Measurements from ENCODE around the gene IL12RB1.
"Not testable (repeated sequence)": the region's sequence is repeated elsewhere in the genome, so short reads cannot be mapped to it uniquely, and the experiment has no call there.

IL12RB1 gene

DNA sequence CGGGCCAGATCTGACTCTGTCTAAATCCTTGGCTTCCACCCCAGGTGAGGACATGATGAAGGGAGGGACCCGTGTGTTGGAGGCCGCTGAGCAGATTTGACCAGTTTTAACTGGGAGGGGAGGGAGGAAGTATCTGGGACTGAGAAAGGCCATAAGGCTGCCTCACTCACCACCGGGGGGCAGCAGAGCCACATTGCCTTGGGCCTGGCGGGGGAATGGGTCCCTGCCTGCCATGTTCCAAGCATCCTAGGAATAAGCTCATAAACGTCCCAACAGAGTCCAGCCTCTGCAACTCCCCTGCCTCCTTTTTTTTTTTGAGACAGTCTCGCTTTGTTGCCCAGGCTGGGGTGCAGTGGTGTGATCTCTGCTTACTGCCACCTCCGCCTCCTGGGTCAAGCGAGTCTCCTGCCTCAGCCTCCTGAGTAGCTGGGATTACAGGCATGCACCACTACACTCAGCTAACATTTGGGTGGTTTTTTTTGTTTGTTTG is 26.3 kb upstream of the IL12RB1 start:
- TF ChIP-seq, protein P1, sequence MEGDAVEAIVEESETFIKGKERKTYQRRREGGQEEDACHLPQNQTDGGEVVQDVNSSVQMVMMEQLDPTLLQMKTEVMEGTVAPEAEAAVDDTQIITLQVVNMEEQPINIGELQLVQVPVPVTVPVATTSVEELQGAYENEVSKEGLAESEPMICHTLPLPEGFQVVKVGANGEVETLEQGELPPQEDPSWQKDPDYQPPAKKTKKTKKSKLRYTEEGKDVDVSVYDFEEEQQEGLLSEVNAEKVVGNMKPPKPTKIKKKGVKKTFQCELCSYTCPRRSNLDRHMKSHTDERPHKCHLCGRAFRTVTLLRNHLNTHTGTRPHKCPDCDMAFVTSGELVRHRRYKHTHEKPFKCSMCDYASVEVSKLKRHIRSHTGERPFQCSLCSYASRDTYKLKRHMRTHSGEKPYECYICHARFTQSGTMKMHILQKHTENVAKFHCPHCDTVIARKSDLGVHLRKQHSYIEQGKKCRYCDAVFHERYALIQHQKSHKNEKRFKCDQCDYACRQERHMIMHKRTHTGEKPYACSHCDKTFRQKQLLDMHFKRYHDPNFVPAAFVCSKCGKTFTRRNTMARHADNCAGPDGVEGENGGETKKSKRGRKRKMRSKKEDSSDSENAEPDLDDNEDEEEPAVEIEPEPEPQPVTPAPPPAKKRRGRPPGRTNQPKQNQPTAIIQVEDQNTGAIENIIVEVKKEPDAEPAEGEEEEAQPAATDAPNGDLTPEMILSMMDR (IDR thresholded peaks at IDR 0.05; ENCODE audit: control insufficient read depth, extremely low read depth, insufficient read depth), result peak; percentile 90
- H3K4me3 ChIP-seq (ENCODE audit: low read depth, low read length), result no peak overlapping the region
- peak; percentile 35 for DNase-seq (ENCODE audit: low read depth)

DNA sequence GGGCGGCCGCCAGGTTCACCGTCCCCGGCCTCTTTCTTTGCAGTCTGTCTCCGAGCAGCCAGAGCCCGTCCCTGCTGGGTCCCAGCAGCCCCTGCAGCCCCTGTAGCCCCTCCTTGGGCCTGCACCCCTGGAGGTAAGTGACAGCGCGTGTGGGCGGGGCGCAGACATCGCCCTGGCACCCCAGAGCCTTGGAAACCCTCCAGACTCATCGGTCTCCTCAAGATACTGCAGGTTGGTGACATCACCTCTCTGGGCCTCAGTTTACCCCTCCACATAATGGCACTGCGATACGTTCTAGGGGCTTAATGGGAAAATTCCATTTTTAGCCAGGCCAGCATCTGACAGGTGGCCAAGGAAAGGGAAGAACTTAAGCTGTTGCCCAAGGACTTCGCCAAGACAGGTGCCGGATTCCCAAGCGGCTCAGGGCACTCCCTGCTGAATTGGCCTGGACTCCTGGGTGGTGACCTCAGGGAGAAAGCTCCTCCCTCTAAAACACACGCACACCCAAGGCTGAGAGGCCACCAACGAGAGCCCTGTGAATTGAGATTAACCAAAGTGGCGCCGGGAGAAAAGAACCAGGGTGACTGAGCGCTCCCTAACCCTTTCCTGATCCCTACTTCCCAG is 24.0 kb upstream of the IL12RB1 start:
- TF ChIP-seq, protein P1 (IDR thresholded peaks at IDR 0.05; ENCODE audit: control insufficient read depth, extremely low read depth, insufficient read depth), result no peak
- peak overlapping the region; percentile 80 for H3K4me3 ChIP-seq (ENCODE audit: low read depth, low read length)
- no peak for DNase-seq (ENCODE audit: low read depth)

DNA sequence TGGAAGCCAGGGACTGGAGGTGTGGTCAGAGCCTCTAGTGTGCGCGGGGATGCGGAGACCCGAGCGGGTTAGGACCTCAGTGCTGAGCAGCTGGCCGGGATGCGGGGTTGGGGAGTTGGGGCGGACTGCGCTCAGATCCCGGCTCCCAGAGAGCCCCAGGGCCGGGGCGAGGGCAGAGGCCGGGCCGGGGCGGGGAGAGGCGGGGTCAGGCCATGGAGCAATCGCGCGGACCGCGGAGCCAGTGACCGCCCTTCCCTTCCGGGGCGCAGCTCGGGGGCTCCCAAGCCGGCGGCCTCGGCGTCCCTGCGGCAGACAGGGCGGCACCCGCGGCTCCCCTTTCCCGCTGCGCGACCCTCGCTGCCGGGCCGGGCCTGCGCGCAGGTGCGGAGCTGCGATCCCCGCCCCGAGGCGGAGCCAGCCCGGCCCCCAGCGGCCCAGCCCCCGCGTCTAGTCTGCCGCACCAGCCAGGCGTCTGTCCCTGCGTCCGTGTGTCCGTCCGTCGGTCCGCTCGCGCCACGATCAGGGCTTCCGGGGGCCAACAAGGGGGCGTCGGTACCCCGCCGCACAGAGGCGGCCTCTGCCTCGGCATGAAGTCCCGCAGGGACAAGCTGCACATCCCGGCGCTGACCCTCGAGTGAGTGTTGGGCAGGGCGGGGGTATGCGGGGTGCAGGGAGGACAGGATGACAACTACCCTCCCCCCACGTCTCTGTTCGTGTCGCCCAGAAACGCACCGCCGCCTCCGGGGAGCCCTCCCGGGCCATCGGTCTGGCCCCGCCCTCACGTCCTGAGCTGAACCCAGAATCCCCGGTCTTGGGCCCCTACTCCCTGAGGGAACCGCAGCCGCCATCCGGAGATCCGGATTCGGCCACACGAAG is 23.2 kb upstream of the IL12RB1 start:
- no peak for DNase-seq (ENCODE audit: low read depth)
- H3K4me3 ChIP-seq (ENCODE audit: low read depth, low read length), result peak overlapping the region; percentile 80
- TF ChIP-seq, protein P1 (IDR thresholded peaks at IDR 0.05; ENCODE audit: control insufficient read depth, extremely low read depth, insufficient read depth), result no peak

DNA sequence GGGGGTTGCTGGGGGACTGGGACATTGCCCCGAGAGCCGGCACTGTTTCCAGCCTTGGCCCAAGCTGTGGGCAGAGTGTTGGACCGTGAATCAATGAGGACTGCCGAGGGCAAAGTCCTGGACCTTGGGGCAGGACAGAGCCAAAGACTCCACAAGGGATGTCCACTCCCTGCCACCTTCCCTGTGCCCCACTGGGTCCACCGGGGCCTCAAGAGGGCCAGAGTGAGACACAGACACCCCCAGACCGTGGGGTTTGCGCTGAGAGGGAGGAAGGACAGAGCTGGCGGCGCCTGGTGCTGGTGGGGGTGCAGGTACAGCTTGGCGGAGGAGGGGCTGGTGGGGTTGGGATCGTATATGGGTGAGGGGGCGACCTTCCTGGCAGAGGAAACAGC is 22.6 kb upstream of the IL12RB1 start:
- DNase-seq (ENCODE audit: low read depth), result no peak
- TF ChIP-seq, protein P1 (IDR thresholded peaks at IDR 0.05; ENCODE audit: control insufficient read depth, extremely low read depth, insufficient read depth), result no peak
- H3K4me3 ChIP-seq (ENCODE audit: low read depth, low read length), result peak overlapping the region; percentile 80

DNA sequence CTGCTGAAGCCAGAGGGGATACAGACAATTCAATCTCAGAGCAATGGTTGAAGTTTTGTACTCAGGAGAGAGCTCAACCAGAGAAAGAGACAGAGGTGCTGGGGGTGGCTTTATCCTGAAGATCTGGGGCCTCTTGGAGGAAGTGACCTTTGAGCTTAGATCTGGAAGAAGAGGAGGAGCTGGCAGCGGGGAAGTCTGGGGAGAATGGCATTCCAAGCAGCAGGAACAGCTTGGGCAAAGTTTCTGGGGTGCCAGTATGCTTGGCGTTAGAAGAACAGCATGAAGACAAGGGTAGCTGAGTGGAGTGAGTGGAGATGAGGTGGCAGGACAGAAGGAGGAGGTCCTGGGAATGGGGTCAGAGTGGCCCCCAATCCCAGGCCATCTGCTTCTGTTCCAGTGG is 22.2 kb upstream of the IL12RB1 start:
- no peak overlapping the region for H3K4me3 ChIP-seq (ENCODE audit: low read depth, low read length)
- DNase-seq (ENCODE audit: low read depth), result no peak
- TF ChIP-seq, protein P1 (IDR thresholded peaks at IDR 0.05; ENCODE audit: control insufficient read depth, extremely low read depth, insufficient read depth), result no peak

DNA sequence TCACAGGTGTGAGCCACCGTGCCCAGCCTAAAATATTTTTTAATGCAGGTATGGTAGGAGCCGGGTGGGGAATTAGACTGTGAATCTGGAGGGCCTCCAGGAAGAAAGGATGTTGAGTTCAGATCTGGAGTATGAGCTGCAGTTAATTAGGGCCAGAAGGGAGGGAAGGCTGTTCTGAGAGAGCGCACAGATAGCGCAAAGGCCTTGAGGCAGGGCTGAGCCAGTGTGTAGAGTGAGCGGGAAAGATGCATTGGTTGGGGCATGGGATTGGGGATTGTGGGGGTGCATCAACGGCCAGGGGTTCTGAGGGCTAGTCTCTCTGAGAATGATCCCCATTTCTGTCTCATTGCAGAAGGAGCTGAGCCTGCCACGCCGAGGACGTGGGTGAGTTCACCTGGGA is 20.5 kb upstream of the IL12RB1 start:
- DNase-seq (ENCODE audit: low read depth), result no peak
- TF ChIP-seq, protein P1 (IDR thresholded peaks at IDR 0.05; ENCODE audit: control insufficient read depth, extremely low read depth, insufficient read depth), result no peak

DNA sequence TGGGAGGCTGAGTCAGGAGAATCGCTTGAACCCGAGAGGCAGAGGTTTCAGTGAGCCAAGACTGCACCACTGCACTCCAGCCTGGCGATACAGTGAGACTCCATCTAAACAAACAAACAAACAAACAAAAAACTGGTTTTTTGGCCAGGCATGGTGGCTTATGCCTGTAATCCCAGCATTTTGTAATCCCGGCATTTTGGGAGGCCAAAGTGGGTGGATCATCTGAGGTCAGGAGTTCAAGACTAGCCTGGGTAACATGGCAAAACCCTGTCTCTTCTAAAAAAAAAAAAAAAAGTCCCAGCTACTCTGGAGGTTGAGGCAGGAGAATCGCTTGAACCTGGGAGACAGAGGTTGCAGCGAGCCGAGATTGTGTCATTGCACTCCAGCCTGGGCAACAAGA is 18.5 kb upstream of the IL12RB1 start:
- DNase-seq (ENCODE audit: low read depth); H3K4me3 ChIP-seq (ENCODE audit: low read depth, low read length): not testable (repeated sequence)

More for the DNA sequence above, 20.5 kb upstream of the IL12RB1 start:
- no peak overlapping the region for H3K4me3 ChIP-seq (ENCODE audit: low read depth, low read length)
